MM.1S (cell line): ENCODE data around the gene FILIP1.
"Not testable (repeated sequence)": the region's sequence is repeated elsewhere in the genome, so short reads cannot be mapped to it uniquely, and the experiment has no call there.

Experiments
- DNase-seq: peaks from one replicate; pipeline ENCODE4 v3.0.0-alpha.2; 2015
- H2AFZ ChIP-seq: fragments of 300-600 bp; sonication (generic); 2 replicates; pipeline ENCODE4 v1.6.0; 2016; ENCODE audit warnings: antibody characterized with exemption, low read length
- H3F3A ChIP-seq: fragments of 300-600 bp; sonication (generic); 2 replicates; pipeline ENCODE4 v1.6.1; 2016; ENCODE audit warnings: mild to moderate bottlenecking, antibody characterized with exemption, low read length, moderate library complexity, mixed read lengths; ENCODE audit not compliant: insufficient read depth
- H3K27ac ChIP-seq: fragments of 300-600 bp; sonication (generic); 2 replicates; pipeline ENCODE4 v1.5.1; 2016; ENCODE audit warnings: mild to moderate bottlenecking, low read length
- H3K27me3 ChIP-seq: fragments of 300-600 bp; sonication (generic); replicated peaks from 2 replicates; pipeline ENCODE4 v1.6.0; 2016; ENCODE audit warnings: low read length; ENCODE audit not compliant: insufficient read depth
- H3K36me3 ChIP-seq: fragments of 300-600 bp; sonication (generic); replicated peaks from 2 replicates; pipeline ENCODE4 v1.6.1; 2016; ENCODE audit warnings: mild to moderate bottlenecking, low read length, mixed read lengths; ENCODE audit not compliant: insufficient read depth
- H3K4me1 ChIP-seq: fragments of 300-600 bp; sonication (generic); 2 replicates; pipeline ENCODE4 v1.6.1; 2016; ENCODE audit warnings: low read length, mixed read lengths
- H3K4me2 ChIP-seq: fragments of 300-600 bp; sonication (generic); 2 replicates; pipeline ENCODE4 v1.6.0; 2016; ENCODE audit warnings: low read depth, low read length
- H3K4me3 ChIP-seq: fragments of 300-600 bp; sonication (generic); 2 replicates; pipeline ENCODE4 v1.5.1; 2016; ENCODE audit warnings: low read length, mixed read lengths
- H3K79me2 ChIP-seq: fragments of 300-600 bp; sonication (generic); 2 replicates; pipeline ENCODE4 v1.6.1; 2016; ENCODE audit warnings: mixed run types, low read length, mixed read lengths
- H3K9ac ChIP-seq: fragments of 300-600 bp; sonication (generic); 2 replicates; pipeline ENCODE4 v1.6.1; 2016; ENCODE audit warnings: low read length, mixed read lengths
- H3K9me2 ChIP-seq: fragments of 300-600 bp; sonication (generic); replicated peaks from 2 replicates; pipeline ENCODE4 v1.6.1; 2016; ENCODE audit warnings: mild to moderate bottlenecking, low read length, mixed read lengths; ENCODE audit not compliant: insufficient read depth
- H3K9me3 ChIP-seq: fragments of 300-600 bp; sonication (generic); replicated peaks from 2 replicates; pipeline ENCODE4 v1.6.1; 2016; ENCODE audit warnings: mild to moderate bottlenecking, low read length, mixed read lengths; ENCODE audit not compliant: insufficient read depth
- H4K20me1 ChIP-seq: fragments of 300-600 bp; sonication (generic); 2 replicates; pipeline ENCODE4 v1.6.1; 2016; ENCODE audit warnings: mild to moderate bottlenecking, low read length, moderate library complexity, mixed read lengths; ENCODE audit not compliant: insufficient read depth
- CTCF ChIP-seq: fragments of 300-600 bp; sonication (generic); IDR thresholded peaks from 2 replicates; pipeline ENCODE4 v1.5.1; 2016; ENCODE audit warnings: antibody characterized with exemption, low read length, mixed read lengths
- EZH2 ChIP-seq: fragments of 300-600 bp; sonication (generic); optimal IDR thresholded peaks from 2 replicates; pipeline ENCODE3; 2017; ENCODE audit warnings: low read depth, mild to moderate bottlenecking, antibody characterized with exemption, low read length, mixed read lengths
- EZH2phosphoT487 ChIP-seq: fragments of 300-600 bp; sonication (generic); IDR thresholded peaks from 2 replicates; pipeline ENCODE4 v1.6.1; 2018; ENCODE audit warnings: antibody characterized with exemption, low read length

Gene FILIP1

GRCh38 chr6:75436869-75437268, 56.7 kb downstream of the FILIP1 start:
- H3K27ac ChIP-seq = no peak overlapping the region
- H3K4me3 ChIP-seq = no peak overlapping the region

GRCh38 chr6:75432809-75433208, 60.8 kb downstream of the FILIP1 start:
- not testable (repeated sequence) for H4K20me1 ChIP-seq, H3K27me3 ChIP-seq, H3K36me3 ChIP-seq, H3K4me2 ChIP-seq, DNase-seq, H3K9me2 ChIP-seq, H3K4me3 ChIP-seq, H3K9ac ChIP-seq, H3K79me2 ChIP-seq, H3K27ac ChIP-seq, H2AFZ ChIP-seq, H3K9me3 ChIP-seq
- H3K4me1 ChIP-seq = peaks cover 41% of the 10 kb centered on the region
- H3F3A ChIP-seq = peaks cover 27% of the 10 kb centered on the region

More at GRCh38 chr6:75436869-75437268, 56.7 kb downstream of the FILIP1 start:
- Histone ChIP-seq H3K9me2 (no peaks in the 10 kb centered on the region), H3K4me2 (no peak overlapping the region), H2AFZ (no peak overlapping the region), H3K9me3 (no peaks in the 10 kb centered on the region), H3K4me1 (peaks cover 5% of the 10 kb centered on the region), H3F3A (peaks cover 5% of the 10 kb centered on the region), H3K9ac (no peak overlapping the region), H3K79me2 (no peaks in the 10 kb centered on the region), H4K20me1 (no peaks in the 10 kb centered on the region), H3K36me3 (no peaks in the 10 kb centered on the region), H3K27me3 (no peaks in the 10 kb centered on the region)
- no peak for DNase-seq
- TF ChIP-seq EZH2 (no peak), EZH2phosphoT487 (no peak), CTCF (no peak)

GRCh38 chr6:75431379-75431778, 62.2 kb downstream of the FILIP1 start:
- Histone ChIP-seq H3K27ac (peak overlapping the region; percentile 56; the same call in 1 of the 2 replicates), H3F3A (peaks cover 27% of the 10 kb centered on the region), H3K9me2 (no peaks in the 10 kb centered on the region), H4K20me1 (no peaks in the 10 kb centered on the region), H3K9me3 (no peaks in the 10 kb centered on the region), H3K9ac (no peak overlapping the region), H3K4me3 (no peak overlapping the region), H3K4me1 (peaks cover 41% of the 10 kb centered on the region), H2AFZ (no peak overlapping the region), H3K79me2 (no peaks in the 10 kb centered on the region), H3K36me3 (no peaks in the 10 kb centered on the region), H3K27me3 (no peaks in the 10 kb centered on the region), H3K4me2 (peak overlapping the region; percentile 15; the same call in 1 of the 2 replicates)
- TF ChIP-seq EZH2phosphoT487 (no peak), EZH2 (no peak), CTCF (no peak)
- peak; percentile 72 for DNase-seq

- H3K36me3 ChIP-seq = no peaks in the 10 kb centered on the region
- peak overlapping the region; percentile 15; the same call in 1 of the 2 replicates for H3K4me2 ChIP-seq
- TF ChIP-seq EZH2phosphoT487 (no peak), EZH2 (no peak), CTCF (no peak)
- H3K9me3 ChIP-seq = no peaks in the 10 kb centered on the region
- H3K9ac ChIP-seq = no peak overlapping the region
- H3K4me1 ChIP-seq = peaks cover 44% of the 10 kb centered on the region
- H3K9me2 ChIP-seq = no peaks in the 10 kb centered on the region
- H3F3A ChIP-seq = peaks cover 27% of the 10 kb centered on the region
- H3K4me3 ChIP-seq = no peak overlapping the region
- no peak for DNase-seq
- H3K79me2 ChIP-seq = no peaks in the 10 kb centered on the region
- H2AFZ ChIP-seq = no peak overlapping the region
- no peaks in the 10 kb centered on the region for H4K20me1 ChIP-seq
- H3K27ac ChIP-seq = peak overlapping the region; percentile 56; the same call in 1 of the 2 replicates
- no peaks in the 10 kb centered on the region for H3K27me3 ChIP-seq
Measured at GRCh38 chr6:75430631-75431325, 62.8 kb downstream of the FILIP1 start.
